Endothelial cell of umbilical vein (primary cell): ENCODE data around the gene CLCN3. TPM values are rescaled to one million over a fixed set of nuclear protein-coding genes. Genes with fewer than 3 reads are reported as not detected.

Experiments used
- BruUV-seq: library from RNA; stranded (reverse); fragments of 400-500 nt; replicated peaks from 2 replicates; lab custom pipeline; 2021; lab: Mats Ljungman, UMichigan
- CTCF ChIA-PET: fragments of 300-600, 350-600 bp; sonication (Branson Sonifier 250); formaldehyde crosslinking; loops from one replicate; lab custom pipeline; 2021; ENCODE audit warnings: antibody characterized with exemption, inconsistent platforms; lab: Charles Lee
- POLR2A ChIA-PET: fragments of 300-600, 350-600 bp; sonication (Branson Sonifier 250); formaldehyde crosslinking; loops from one replicate; lab custom pipeline; 2021; ENCODE audit warnings: antibody characterized with exemption, inconsistent platforms; lab: Charles Lee
- DNase-seq: peaks from one replicate; pipeline ENCODE4 v3.0.0-alpha.2; 2011; ENCODE audit warnings: low read depth, low spot score
- FAIRE-seq: peaks from 2 replicates; lab custom pipeline; 2011; peaks lifted over from hg19 to GRCh38; lab: Jason Lieb, UNC
- H2AFZ ChIP-seq: 2 replicates; pipeline ENCODE4 v1.6.0; 2012; ENCODE audit warnings: low read depth, low read length, control low read depth, inconsistent platforms
- H3K27ac ChIP-seq: 2 replicates; pipeline ENCODE4 v1.5.1; 2011; ENCODE audit warnings: low read depth, mild to moderate bottlenecking, control low read depth, low read length, moderate library complexity; ENCODE audit not compliant: insufficient read depth
- H3K27me3 ChIP-seq, 2 experiments: 2 replicates each; pipeline versions ENCODE4 v1.6.0 to v1.6.1; 2011; ENCODE audit warnings: low read length in 2 of 2, mixed read lengths in 1 of 2; ENCODE audit not compliant: control insufficient read depth in 2 of 2, insufficient read depth in 2 of 2
- H3K36me3 ChIP-seq, 2 experiments: 2 replicates in 1 of 2; 3 replicates in 1 of 2; pipeline ENCODE4 v1.5.1; 2011; ENCODE audit warnings: low read length in 2 of 2, mild to moderate bottlenecking in 1 of 2, moderate library complexity in 1 of 2; ENCODE audit not compliant: control insufficient read depth in 2 of 2, insufficient read depth in 2 of 2; ENCODE audit errors: extremely low read depth in 1 of 2
- H3K4me1 ChIP-seq: 3 replicates; pipeline ENCODE4 v1.5.1; 2011; ENCODE audit warnings: mild to moderate bottlenecking, low read length; ENCODE audit not compliant: control insufficient read depth, insufficient read depth; ENCODE audit errors: extremely low read depth
- H3K4me2 ChIP-seq: 2 replicates; pipeline ENCODE4 v1.6.1; 2011; ENCODE audit warnings: low read length, control low read depth, mixed read lengths; ENCODE audit not compliant: insufficient read depth
- H3K4me3 ChIP-seq, 3 experiments: fragments of 200-600 bp in 1 of 3; sonication (generic), shearing (Covaris generic) in 1 of 3; replicated peaks in 1 of 3; 2 replicates each; pipeline ENCODE4 v1.5.1; 2011 to 2016; ENCODE audit warnings: control low read depth in 3 of 3, low read length in 3 of 3, mild to moderate bottlenecking in 2 of 3, inconsistent platforms in 1 of 3, low read depth in 1 of 3, moderate library complexity in 1 of 3; ENCODE audit not compliant: insufficient read depth in 1 of 3
- H3K79me2 ChIP-seq: 2 replicates; pipeline ENCODE4 v1.6.0; 2012; ENCODE audit warnings: low read length, inconsistent platforms; ENCODE audit not compliant: control insufficient read depth, insufficient read depth
- H3K9ac ChIP-seq: replicated peaks from 2 replicates; pipeline ENCODE3; 2011; ENCODE audit warnings: low read length, control low read depth; ENCODE audit not compliant: insufficient read depth; ENCODE audit errors: extremely low read depth
- H3K9me1 ChIP-seq: replicated peaks from 3 replicates; pipeline ENCODE4 v1.6.0; 2011; ENCODE audit warnings: mild to moderate bottlenecking, low read length; ENCODE audit not compliant: control insufficient read depth, insufficient read depth; ENCODE audit errors: extremely low read depth
- H3K9me3 ChIP-seq: replicated peaks from 2 replicates; pipeline ENCODE4 v1.5.1; 2012; ENCODE audit warnings: low read length, inconsistent platforms; ENCODE audit not compliant: control insufficient read depth, insufficient read depth
- H4K20me1 ChIP-seq: replicated peaks from 2 replicates; pipeline ENCODE3; 2011; ENCODE audit warnings: mild to moderate bottlenecking, low read length; ENCODE audit not compliant: control insufficient read depth, insufficient read depth; ENCODE audit errors: extremely low read depth
- EZH2 ChIP-seq: IDR thresholded peaks from 2 replicates; pipeline ENCODE4 v1.6.1; 2012; ENCODE audit warnings: borderline replicate concordance, low read depth, mild to moderate bottlenecking, moderate library complexity, low read length, inconsistent platforms; ENCODE audit not compliant: severe bottlenecking
- FOS ChIP-seq: IDR thresholded peaks from 2 replicates; pipeline ENCODE4 v1.6.1; 2011; ENCODE audit warnings: mild to moderate bottlenecking, low read length, moderate library complexity, borderline replicate concordance; ENCODE audit not compliant: insufficient read depth
- GATA2 ChIP-seq: IDR thresholded peaks from 2 replicates; pipeline ENCODE4 v1.7.0; 2011; ENCODE audit warnings: low read depth, mild to moderate bottlenecking, moderate library complexity, mixed read lengths, low read length; ENCODE audit not compliant: insufficient read length, insufficient read depth
- JUN ChIP-seq: IDR thresholded peaks from 2 replicates; pipeline ENCODE4 v1.6.1; 2011; ENCODE audit warnings: borderline replicate concordance, low read depth; ENCODE audit not compliant: insufficient read length, insufficient read depth
- MYC ChIP-seq: IDR thresholded peaks from one replicate; pipeline ENCODE4 v1.6.1; 2011; ENCODE audit warnings: mild to moderate bottlenecking, low read depth, low read length
- POLR2A ChIP-seq: IDR thresholded peaks from 2 replicates; pipeline ENCODE4 v1.6.1; 2012; ENCODE audit warnings: low read depth, mild to moderate bottlenecking, control low read depth, low read length
- POLR2AphosphoS5 ChIP-seq: IDR thresholded peaks from 2 replicates; pipeline ENCODE4 v1.6.1; 2012; ENCODE audit warnings: low read depth, mild to moderate bottlenecking, control low read depth, low read length, moderate library complexity; ENCODE audit not compliant: insufficient read depth
- dilution Hi-C: fragments of 300-500 bp; cut with MboI; formaldehyde crosslinking; loops from one replicate; pipeline ENCODE4 v1.15.0; 2019; ENCODE audit warnings: low sequenced_read_pairs; ENCODE audit not compliant: extremely low pct_ligation_motif_present
- intact Hi-C: fragments of 100-400 bp; cut with micrococcal nuclease; formaldehyde crosslinking; loops from one replicate; pipeline ENCODE4 v1.10.0; 2022
- polyA plus RNA-seq, 4 experiments: library from polyadenylated mRNA; depleted of rRNA in 3 of 4; stranded (reverse) in 3 of 4; unstranded in 1 of 4; fragments of >200 nt; gene quantifications; 2 replicates each; pipeline versions ENCODE4 v1.2.1 to v1.2.3, GENCODE V29; 2011 to 2012; ENCODE audit warnings: missing spikeins in 1 of 4
- total RNA-seq: library from RNA; stranded (reverse); gene quantifications from 2 replicates; pipeline ENCODE4 v1.2.3, GENCODE V29; 2021
- TF ChIP-seq, protein P1 (sequence below), 2 donors: IDR thresholded peaks; 1 replicate in 1 of 2; 2 replicates in 1 of 2; pipeline ENCODE4 v1.5.1; 2011; ENCODE audit warnings: low read length in 2 of 2, mild to moderate bottlenecking in 2 of 2, moderate library complexity in 2 of 2, control low read depth in 1 of 2, inconsistent platforms in 1 of 2, low read depth in 1 of 2; ENCODE audit not compliant: insufficient read depth in 1 of 2; ENCODE audit errors: extremely low read depth in 1 of 2
- TF ChIP-seq, protein P2 (sequence below): IDR thresholded peaks from 2 replicates; pipeline ENCODE4 v1.6.1; 2011; ENCODE audit not compliant: insufficient read depth, insufficient read length

The CLCN3 gene
- total and polyA plus RNA-seq, 2 donors (not counting 3 experiments of a cell fraction or from before 2014, with no cell fraction given), result 16.5 to 51.4 TPM

DNA sequence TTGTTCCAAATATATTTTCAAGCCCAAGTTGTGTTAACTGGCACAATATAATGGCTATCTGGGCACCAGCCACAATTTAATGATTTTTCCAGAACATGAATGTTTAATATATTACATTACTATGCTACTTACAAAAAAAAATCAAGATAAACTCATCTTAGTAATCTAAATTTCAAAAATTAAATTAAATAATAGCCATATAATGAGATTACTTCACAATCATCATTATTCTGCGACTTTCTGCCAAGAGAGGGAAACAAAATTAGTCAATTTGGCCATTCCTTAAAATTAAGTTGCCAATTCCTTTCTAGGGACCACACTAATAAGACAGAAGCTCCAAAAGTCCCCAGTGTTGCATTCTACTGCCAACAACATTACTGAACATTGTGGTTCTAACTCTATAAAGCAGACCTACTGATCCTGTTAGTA is 15.5 kb upstream of the CLCN3 start:
- Histone ChIP-seq H3K4me3 (no peak overlapping the region), H3K4me1 (peaks cover 4% of the 10 kb centered on the region), H3K36me3 (no peaks in the 10 kb centered on the region), H3K27me3 (no peaks in the 10 kb centered on the region), H2AFZ (no peak overlapping the region), H3K9ac (no peak overlapping the region), H3K9me3 (no peaks in the 10 kb centered on the region), H3K79me2 (no peaks in the 10 kb centered on the region), H3K27ac (no peak overlapping the region), H3K4me2 (no peak overlapping the region), H3K9me1 (no peaks in the 10 kb centered on the region), H4K20me1 (no peaks in the 10 kb centered on the region)
- CTCF ChIA-PET, result interaction anchor here (1.4 kb wide), 1 partner anchor 15 kb away, joined by 4 read pairs; the partner anchor contains the start of gene CLCN3
- DNase-seq (no peak), FAIRE-seq (no peak)
- BruUV-seq, result no TSS peak
- intact Hi-C loops, result no loop called here
- dilution Hi-C loops, result no loop called here
- POLR2A ChIA-PET, result no interaction called here
- TF ChIP-seq MYC (no peak), POLR2AphosphoS5 (no peak), EZH2 (no peak), GATA2 (no peak), JUN (no peak), POLR2A (no peak), FOS (no peak)
- TF ChIP-seq, protein P1, sequence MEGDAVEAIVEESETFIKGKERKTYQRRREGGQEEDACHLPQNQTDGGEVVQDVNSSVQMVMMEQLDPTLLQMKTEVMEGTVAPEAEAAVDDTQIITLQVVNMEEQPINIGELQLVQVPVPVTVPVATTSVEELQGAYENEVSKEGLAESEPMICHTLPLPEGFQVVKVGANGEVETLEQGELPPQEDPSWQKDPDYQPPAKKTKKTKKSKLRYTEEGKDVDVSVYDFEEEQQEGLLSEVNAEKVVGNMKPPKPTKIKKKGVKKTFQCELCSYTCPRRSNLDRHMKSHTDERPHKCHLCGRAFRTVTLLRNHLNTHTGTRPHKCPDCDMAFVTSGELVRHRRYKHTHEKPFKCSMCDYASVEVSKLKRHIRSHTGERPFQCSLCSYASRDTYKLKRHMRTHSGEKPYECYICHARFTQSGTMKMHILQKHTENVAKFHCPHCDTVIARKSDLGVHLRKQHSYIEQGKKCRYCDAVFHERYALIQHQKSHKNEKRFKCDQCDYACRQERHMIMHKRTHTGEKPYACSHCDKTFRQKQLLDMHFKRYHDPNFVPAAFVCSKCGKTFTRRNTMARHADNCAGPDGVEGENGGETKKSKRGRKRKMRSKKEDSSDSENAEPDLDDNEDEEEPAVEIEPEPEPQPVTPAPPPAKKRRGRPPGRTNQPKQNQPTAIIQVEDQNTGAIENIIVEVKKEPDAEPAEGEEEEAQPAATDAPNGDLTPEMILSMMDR (IDR thresholded peaks at IDR 0.05; ENCODE audit: extremely low read depth in 1 of 2, insufficient read depth in 1 of 2, low read depth in 1 of 2, low read length in 2 of 2), result no peak
- TF ChIP-seq, protein P2, sequence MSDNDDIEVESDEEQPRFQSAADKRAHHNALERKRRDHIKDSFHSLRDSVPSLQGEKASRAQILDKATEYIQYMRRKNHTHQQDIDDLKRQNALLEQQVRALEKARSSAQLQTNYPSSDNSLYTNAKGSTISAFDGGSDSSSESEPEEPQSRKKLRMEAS, result no peak
